HEK293 (cell line): ENCODE results near the gene DSCAM.

Source experiments
- CTCF ChIA-PET: fragments of 350-600 bp; formaldehyde crosslinking; extraction: SDS; loops from one replicate; lab custom pipeline; 2021; ENCODE audit warnings: antibody characterized with exemption; lab: Yijun Ruan, JAX
- POLR2A ChIA-PET: fragments of 300-600 bp; formaldehyde crosslinking; extraction: SDS; loops from one replicate; lab custom pipeline; 2020; ENCODE audit warnings: antibody characterized with exemption, inconsistent platforms; lab: Yijun Ruan, JAX
- H3K27ac ChIP-seq: fragments of 200-500 bp; sonication (Bioruptor generic); 2 replicates; pipeline ENCODE4 v1.5.1; 2014; ENCODE audit warnings: low read depth, low read length, control low read depth, inconsistent platforms; ENCODE audit errors: extremely low read depth
- H3K36me3 ChIP-seq, 2 experiments: fragments of 200-500 bp in 1 of 2; sonication (Bioruptor generic) in 1 of 2; 1 replicate in 1 of 2; 2 replicates in 1 of 2; pipeline ENCODE4 v1.5.1; 2014 to 2017; ENCODE audit warnings: inconsistent platforms in 2 of 2, low read length in 2 of 2; ENCODE audit not compliant: control insufficient read depth in 2 of 2, insufficient read depth in 1 of 2
- H3K4me1 ChIP-seq: fragments of 200-500 bp; sonication (Bioruptor generic); 2 replicates; pipeline ENCODE4 v1.5.1; 2014; ENCODE audit warnings: mild to moderate bottlenecking, low read length, inconsistent platforms; ENCODE audit not compliant: control insufficient read depth, insufficient read depth
- H3K4me3 ChIP-seq: 2 replicates; pipeline ENCODE4 v1.5.1; 2011; ENCODE audit warnings: low read depth, mild to moderate bottlenecking, control low read depth, low read length, moderate library complexity
- H3K9me3 ChIP-seq: fragments of 200-500 bp; sonication (Bioruptor generic); 2 replicates; pipeline ENCODE4 v1.5.1; 2014; ENCODE audit warnings: low read depth, low read length, inconsistent platforms; ENCODE audit not compliant: control insufficient read depth, insufficient read depth
- FEZF1 ChIP-seq: fragments of 450-650 bp; formaldehyde crosslinking; IDR thresholded peaks from 2 replicates; pipeline ENCODE4 v1.5.1; 2016; ENCODE audit warnings: missing biosample characterization, missing genetic modification characterization
- KLF7 ChIP-seq: fragments of 450-650 bp; formaldehyde crosslinking; IDR thresholded peaks from 2 replicates; pipeline ENCODE4 v1.5.1; 2016; ENCODE audit warnings: missing biosample characterization, missing genetic modification characterization, borderline replicate concordance
- PBX3 ChIP-seq: sonication (generic); formaldehyde crosslinking; IDR thresholded peaks from 2 replicates; pipeline ENCODE4 v1.8.1; 2022; ENCODE audit warnings: mild to moderate bottlenecking, moderate library complexity, missing genetic modification reagents
- PRDM2 ChIP-seq: fragments of 450-650 bp; formaldehyde crosslinking; IDR thresholded peaks from 2 replicates; pipeline ENCODE4 v1.5.1; 2016; ENCODE audit warnings: missing biosample characterization, missing genetic modification characterization, borderline replicate concordance
- PRDM6 ChIP-seq: fragments of 450-650 bp; formaldehyde crosslinking; IDR thresholded peaks from 2 replicates; pipeline ENCODE4 v1.5.1; 2017; ENCODE audit warnings: missing biosample characterization, missing genetic modification characterization
- SP7 ChIP-seq: fragments of 450-650 bp; formaldehyde crosslinking; IDR thresholded peaks from 2 replicates; pipeline ENCODE4 v1.5.1; 2016; ENCODE audit warnings: missing biosample characterization, missing genetic modification characterization
- ZBTB1 ChIP-seq: fragments of 450-650 bp; formaldehyde crosslinking; IDR thresholded peaks from 2 replicates; pipeline ENCODE4 v1.5.1; 2016; ENCODE audit warnings: missing biosample characterization, missing genetic modification characterization
- ZBTB11 ChIP-seq: fragments of 450-650 bp; formaldehyde crosslinking; conservative IDR thresholded peaks from 2 replicates; pipeline ENCODE4 v1.5.1; 2016; ENCODE audit warnings: low read depth, missing biosample characterization, missing genetic modification characterization
- ZFP3 ChIP-seq: fragments of 450-650 bp; formaldehyde crosslinking; IDR thresholded peaks from 2 replicates; pipeline ENCODE4 v1.5.1; 2016; ENCODE audit warnings: low read depth, missing biosample characterization, missing genetic modification characterization
- ZNF146 ChIP-seq: fragments of 450-650 bp; formaldehyde crosslinking; IDR thresholded peaks from 2 replicates; pipeline ENCODE4 v1.5.1; 2016; ENCODE audit warnings: missing biosample characterization, missing genetic modification characterization
- ZNF211 ChIP-seq: fragments of 450-650 bp; formaldehyde crosslinking; IDR thresholded peaks from 2 replicates; pipeline ENCODE4 v1.5.1; 2016; ENCODE audit warnings: low read depth, missing biosample characterization, missing genetic modification characterization
- ZNF266 ChIP-seq: fragments of 450-650 bp; formaldehyde crosslinking; IDR thresholded peaks from 2 replicates; pipeline ENCODE4 v1.5.1; 2016; ENCODE audit warnings: missing biosample characterization, missing genetic modification characterization, low read depth
- ZNF354C ChIP-seq: fragments of 450-650 bp; formaldehyde crosslinking; IDR thresholded peaks from 2 replicates; pipeline ENCODE4 v1.5.1; 2016; ENCODE audit warnings: missing biosample characterization, missing genetic modification characterization, low read depth, borderline replicate concordance
- ZNF433 ChIP-seq: fragments of 450-650 bp; formaldehyde crosslinking; IDR thresholded peaks from 2 replicates; pipeline ENCODE4 v1.5.1; 2016; ENCODE audit warnings: missing biosample characterization, missing genetic modification characterization, low read depth
- ZNF501 ChIP-seq: fragments of 450-650 bp; formaldehyde crosslinking; IDR thresholded peaks from 2 replicates; pipeline ENCODE4 v1.5.1; 2016; ENCODE audit warnings: missing biosample characterization, missing genetic modification characterization
- ZNF529 ChIP-seq: fragments of 450-650 bp; formaldehyde crosslinking; IDR thresholded peaks from 2 replicates; pipeline ENCODE4 v1.5.1; 2017; ENCODE audit warnings: missing genetic modification characterization, missing biosample characterization; ENCODE audit not compliant: insufficient replicate concordance
- ZNF555 ChIP-seq: fragments of 450-650 bp; formaldehyde crosslinking; conservative IDR thresholded peaks from 2 replicates; pipeline ENCODE4 v1.5.1; 2017; ENCODE audit warnings: missing biosample characterization, mild to moderate bottlenecking, missing genetic modification characterization, inconsistent platforms
- ZNF585B ChIP-seq: fragments of 450-650 bp; formaldehyde crosslinking; IDR thresholded peaks from 2 replicates; pipeline ENCODE4 v1.5.1; 2016; ENCODE audit warnings: missing biosample characterization, missing genetic modification characterization
- ZNF596 ChIP-seq: fragments of 450-650 bp; IDR thresholded peaks from 2 replicates; pipeline ENCODE4 v1.5.0; 2018; ENCODE audit warnings: missing biosample characterization, mild to moderate bottlenecking, missing genetic modification characterization, moderate library complexity
- ZNF677 ChIP-seq: fragments of 450-650 bp; IDR thresholded peaks from 2 replicates; pipeline ENCODE4 v1.5.0; 2018; ENCODE audit warnings: missing biosample characterization, mild to moderate bottlenecking, missing genetic modification characterization, moderate library complexity
- ZNF701 ChIP-seq: fragments of 450-650 bp; formaldehyde crosslinking; IDR thresholded peaks from 2 replicates; pipeline ENCODE4 v1.5.1; 2016; ENCODE audit warnings: missing biosample characterization, missing genetic modification characterization
- ZNF76 ChIP-seq: fragments of 450-650 bp; formaldehyde crosslinking; IDR thresholded peaks from 2 replicates; pipeline ENCODE4; 2016; ENCODE audit warnings: low read depth, missing biosample characterization, missing genetic modification characterization, borderline replicate concordance
- ZNF792 ChIP-seq: fragments of 450-650 bp; formaldehyde crosslinking; IDR thresholded peaks from 2 replicates; pipeline ENCODE4 v1.5.1; 2016; ENCODE audit warnings: missing biosample characterization, missing genetic modification characterization
- ZNF830 ChIP-seq: fragments of 450-650 bp; IDR thresholded peaks from 2 replicates; pipeline ENCODE4 v1.5.0; 2018; ENCODE audit warnings: missing biosample characterization, missing genetic modification characterization, low read depth, mild to moderate bottlenecking, moderate library complexity

DSCAM gene

GRCh38 chr21:40208206-40208947, 638.6 kb downstream of the DSCAM start (continued):
- no peak for TF ChIP-seq PRDM2 (tag by site-specific recombination)
- no peak for TF ChIP-seq ZNF354C (tag by site-specific recombination)
- TF ChIP-seq ZNF76 (tag by site-specific recombination): no peak
- TF ChIP-seq ZNF266 (tag by site-specific recombination): no peak
- no peak for TF ChIP-seq ZFP3 (tag by site-specific recombination)
- no peak for TF ChIP-seq KLF7 (tag by site-specific recombination)
- no peak for TF ChIP-seq ZNF677
- TF ChIP-seq ZNF146 (tag by site-specific recombination): no peak
- TF ChIP-seq ZNF529 (tag by site-specific recombination): no peak
- no peak for TF ChIP-seq ZNF701 (tag by site-specific recombination)
- TF ChIP-seq, all 188 proteins: peak for 0

GRCh38 chr21:40200946-40201345, 646.0 kb downstream of the DSCAM start:
- POLR2A ChIA-PET: no interaction called here
- Histone ChIP-seq H3K4me3 (no peak overlapping the region), H3K9me3 (no peaks in the 10 kb centered on the region), H3K36me3 (no peaks in the 10 kb centered on the region), H3K4me1 (no peaks in the 10 kb centered on the region), H3K27ac (no peak overlapping the region)
- CTCF ChIA-PET: interaction anchor here (0.6 kb wide), 2 partner anchors 38 to 312 kb away, joined by 3 read pairs; no protein-coding TSS in a partner anchor
- TF ChIP-seq ZNF585B (no peak), FEZF1 (no peak), SP7 (tag by site-specific recombination) (no peak), ZNF501 (tag by site-specific recombination) (no peak), ZNF792 (tag by site-specific recombination) (no peak), ZBTB1 (tag by site-specific recombination) (no peak), ZNF211 (tag by site-specific recombination) (no peak), ZNF830 (no peak), ZNF555 (tag by site-specific recombination) (no peak), PBX3 (CRISPR knock-in tag) (no peak), ZBTB11 (tag by site-specific recombination) (no peak), PRDM6 (tag by site-specific recombination) (no peak), ZNF596 (no peak), ZNF433 (tag by site-specific recombination) (no peak)
